ENCODE measurements around the gene MAGEA2.
"Not testable (repeated sequence)": the region's sequence is repeated elsewhere in the genome, so short reads cannot be mapped to it uniquely, and the experiment has no call there.

Gene MAGEA2

GRCh38 chrX:152706500-152706899, 47.1 kb downstream of the MAGEA2 start:
- not testable (repeated sequence) for DNase-seq

- DNase-seq, result not testable (repeated sequence)
Measured at GRCh38 chrX:152700390-152700789, 53.3 kb downstream of the MAGEA2 start.

All from SW 1271 (cell line).